ENCODE measurements around the gene TMPRSS13. TPM values are rescaled to one million over a fixed set of nuclear protein-coding genes. Genes with fewer than 3 reads are reported as not detected.

Gene TMPRSS13
- total RNA-seq, 4 donors from 2014 or later: 0.13 to 0.67 (median 0.31) TPM; not detected in 1

DNA sequence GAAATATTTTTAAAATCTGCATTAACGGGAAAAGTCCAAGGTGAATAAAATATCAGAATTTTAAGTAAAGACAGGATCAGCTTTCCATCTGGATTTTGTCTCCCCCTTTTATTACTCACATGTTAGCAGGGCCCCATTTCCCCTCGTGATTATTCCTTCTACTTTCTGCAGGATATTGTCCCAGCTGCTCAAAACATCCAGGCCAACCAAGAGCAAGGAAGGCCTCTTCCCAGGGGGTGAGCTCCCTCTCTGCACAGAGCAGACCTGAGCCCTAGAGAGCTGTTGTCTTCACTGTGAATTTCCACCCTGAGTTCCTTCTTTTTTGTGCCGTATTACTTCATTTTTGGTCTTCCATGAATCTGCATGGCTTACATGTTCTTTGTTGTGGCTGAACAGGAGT lies 3.7 kb upstream of the TMPRSS13 start:
- TF ChIP-seq POLR2AphosphoS5 (IDR thresholded peaks at IDR 0.05) (no peak), POLR2A (IDR thresholded peaks at IDR 0.05) (no peak), EP300 (IDR thresholded peaks at IDR 0.05) (no peak)
- TF ChIP-seq, protein P1, sequence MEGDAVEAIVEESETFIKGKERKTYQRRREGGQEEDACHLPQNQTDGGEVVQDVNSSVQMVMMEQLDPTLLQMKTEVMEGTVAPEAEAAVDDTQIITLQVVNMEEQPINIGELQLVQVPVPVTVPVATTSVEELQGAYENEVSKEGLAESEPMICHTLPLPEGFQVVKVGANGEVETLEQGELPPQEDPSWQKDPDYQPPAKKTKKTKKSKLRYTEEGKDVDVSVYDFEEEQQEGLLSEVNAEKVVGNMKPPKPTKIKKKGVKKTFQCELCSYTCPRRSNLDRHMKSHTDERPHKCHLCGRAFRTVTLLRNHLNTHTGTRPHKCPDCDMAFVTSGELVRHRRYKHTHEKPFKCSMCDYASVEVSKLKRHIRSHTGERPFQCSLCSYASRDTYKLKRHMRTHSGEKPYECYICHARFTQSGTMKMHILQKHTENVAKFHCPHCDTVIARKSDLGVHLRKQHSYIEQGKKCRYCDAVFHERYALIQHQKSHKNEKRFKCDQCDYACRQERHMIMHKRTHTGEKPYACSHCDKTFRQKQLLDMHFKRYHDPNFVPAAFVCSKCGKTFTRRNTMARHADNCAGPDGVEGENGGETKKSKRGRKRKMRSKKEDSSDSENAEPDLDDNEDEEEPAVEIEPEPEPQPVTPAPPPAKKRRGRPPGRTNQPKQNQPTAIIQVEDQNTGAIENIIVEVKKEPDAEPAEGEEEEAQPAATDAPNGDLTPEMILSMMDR (IDR thresholded peaks at IDR 0.05): no peak
- Histone ChIP-seq H3K4me1 (no peaks in the 10 kb centered on the region), H3K27me3 (peaks cover 7% of the 10 kb centered on the region), H3K27ac (no peak overlapping the region), H3K9me3 (no peaks in the 10 kb centered on the region), H3K36me3 (no peaks in the 10 kb centered on the region), H3K4me3 (no peak overlapping the region)
- 65 to 76% methylated on average over 3 of the region's 3 CpGs for WGBS, 2 donors (ENCODE audit: low coverage in 1 of 2)
- no peak for ATAC-seq

DNA sequence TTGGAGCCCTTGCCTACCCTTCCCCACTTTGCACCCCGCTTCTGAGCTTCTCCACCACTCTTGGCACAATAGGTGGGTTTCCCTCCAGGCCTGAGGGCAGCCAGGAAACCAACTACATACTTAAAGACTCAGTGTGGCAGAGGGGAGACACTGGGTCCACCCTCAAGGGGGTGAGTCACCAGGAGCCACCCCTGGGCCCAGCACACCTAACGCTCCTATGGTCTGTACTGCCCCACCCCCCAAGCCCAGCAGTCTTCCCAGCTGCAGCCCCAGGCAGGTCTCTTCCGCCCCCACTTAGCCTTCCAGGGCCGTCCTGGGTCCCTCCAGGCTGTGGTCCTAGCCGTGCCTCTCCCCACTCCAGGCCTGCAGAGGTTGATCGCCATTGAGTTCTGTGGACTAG lies 3.2 kb upstream of the TMPRSS13 start:
- 100% methylated on average over 2 of the region's 6 CpGs; no CpG with 5 or more reads in 1 of the 2 donors for WGBS, 2 donors (ENCODE audit: low coverage in 1 of 2)
- peaks cover 7% of the 10 kb centered on the region for H3K27me3 ChIP-seq
- no peaks in the 10 kb centered on the region for H3K9me3 ChIP-seq
- H3K4me3 ChIP-seq: no peak overlapping the region
- H3K4me1 ChIP-seq: no peaks in the 10 kb centered on the region
- no peak overlapping the region for H3K27ac ChIP-seq
- TF ChIP-seq POLR2AphosphoS5 (IDR thresholded peaks at IDR 0.05): no peak
- TF ChIP-seq, protein P1 (IDR thresholded peaks at IDR 0.05): no peak
- TF ChIP-seq POLR2A (IDR thresholded peaks at IDR 0.05): no peak
- no peak for TF ChIP-seq EP300 (IDR thresholded peaks at IDR 0.05)
- no peak for ATAC-seq
- H3K36me3 ChIP-seq: no peaks in the 10 kb centered on the region

DNA sequence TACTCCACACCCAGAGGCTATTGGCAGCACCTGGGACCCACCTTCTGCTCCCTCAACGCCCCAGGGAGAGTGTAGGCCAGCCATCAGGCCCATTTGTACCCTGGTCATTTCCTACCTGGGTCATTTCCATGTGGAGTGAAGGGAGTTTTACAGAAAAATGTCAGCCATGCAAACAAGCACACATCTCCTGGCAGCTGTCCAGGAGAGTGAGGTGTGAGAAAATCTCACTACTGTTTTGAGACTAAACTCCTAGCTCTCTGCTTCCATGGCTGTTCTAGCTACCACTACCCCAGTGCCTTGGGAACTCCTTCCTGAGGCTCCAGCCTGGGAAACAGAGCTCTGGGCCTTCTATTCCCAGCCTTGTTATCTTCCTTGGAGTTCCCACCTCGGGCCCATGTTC lies 2.8 kb upstream of the TMPRSS13 start:
- TF ChIP-seq, protein P1 (IDR thresholded peaks at IDR 0.05): no peak
- TF ChIP-seq POLR2A (IDR thresholded peaks at IDR 0.05): no peak
- no peak for TF ChIP-seq EP300 (IDR thresholded peaks at IDR 0.05)
- TF ChIP-seq POLR2AphosphoS5 (IDR thresholded peaks at IDR 0.05): no peak
- no peak overlapping the region for H3K27ac ChIP-seq
- no peaks in the 10 kb centered on the region for H3K9me3 ChIP-seq
- no peaks in the 10 kb centered on the region for H3K4me1 ChIP-seq
- peaks cover 7% of the 10 kb centered on the region for H3K27me3 ChIP-seq
- ATAC-seq: no peak
- no peak overlapping the region for H3K4me3 ChIP-seq
- H3K36me3 ChIP-seq: no peaks in the 10 kb centered on the region
- WGBS, 2 donors (ENCODE audit: low coverage in 1 of 2): 60 to 67% methylated on average over 1 of the region's 2 CpGs

DNA sequence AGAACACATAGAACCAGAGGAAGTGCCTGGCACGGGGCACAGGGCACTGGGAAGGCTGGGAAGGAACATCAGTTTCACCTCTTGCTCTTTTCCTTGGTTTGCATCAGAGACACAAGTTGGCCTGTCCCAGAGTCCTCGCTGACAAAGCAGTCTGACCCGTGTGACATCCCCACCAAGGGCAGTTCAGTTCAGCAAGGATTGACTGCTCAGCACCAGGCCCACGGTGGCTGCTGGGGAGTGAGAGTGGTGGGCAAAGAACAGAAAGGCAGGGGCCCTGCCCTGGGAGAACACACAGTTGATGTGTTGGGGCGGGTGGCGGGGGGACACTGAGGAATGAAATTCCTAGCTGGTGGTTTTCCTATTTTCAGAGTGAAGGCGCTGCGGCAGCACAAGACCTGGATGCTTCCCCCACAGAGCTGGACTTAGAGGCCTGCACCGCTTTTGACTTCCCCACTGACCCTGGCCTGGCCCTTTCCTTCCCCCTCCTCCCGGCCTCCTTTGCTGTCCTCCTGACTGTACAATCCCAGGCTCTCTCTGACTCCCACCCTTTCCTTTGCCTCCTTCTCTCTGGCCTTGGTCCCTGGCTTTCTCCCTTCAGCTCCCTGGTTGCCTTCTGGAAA lies 2.2 kb upstream of the TMPRSS13 start:
- ATAC-seq: no peak
- peaks cover 7% of the 10 kb centered on the region for H3K27me3 ChIP-seq
- no peaks in the 10 kb centered on the region for H3K36me3 ChIP-seq
- H3K9me3 ChIP-seq: no peaks in the 10 kb centered on the region
- TF ChIP-seq POLR2A (IDR thresholded peaks at IDR 0.05): no peak
- TF ChIP-seq EP300 (IDR thresholded peaks at IDR 0.05): no peak
- TF ChIP-seq, protein P1 (IDR thresholded peaks at IDR 0.05): no peak
- no peak for TF ChIP-seq POLR2AphosphoS5 (IDR thresholded peaks at IDR 0.05)
- H3K4me3 ChIP-seq: no peak overlapping the region
- no peaks in the 10 kb centered on the region for H3K4me1 ChIP-seq
- H3K27ac ChIP-seq: no peak overlapping the region
- 84 to 100% methylated on average over 1 to 3 of the region's 10 CpGs for WGBS, 2 donors (ENCODE audit: low coverage in 1 of 2)

DNA sequence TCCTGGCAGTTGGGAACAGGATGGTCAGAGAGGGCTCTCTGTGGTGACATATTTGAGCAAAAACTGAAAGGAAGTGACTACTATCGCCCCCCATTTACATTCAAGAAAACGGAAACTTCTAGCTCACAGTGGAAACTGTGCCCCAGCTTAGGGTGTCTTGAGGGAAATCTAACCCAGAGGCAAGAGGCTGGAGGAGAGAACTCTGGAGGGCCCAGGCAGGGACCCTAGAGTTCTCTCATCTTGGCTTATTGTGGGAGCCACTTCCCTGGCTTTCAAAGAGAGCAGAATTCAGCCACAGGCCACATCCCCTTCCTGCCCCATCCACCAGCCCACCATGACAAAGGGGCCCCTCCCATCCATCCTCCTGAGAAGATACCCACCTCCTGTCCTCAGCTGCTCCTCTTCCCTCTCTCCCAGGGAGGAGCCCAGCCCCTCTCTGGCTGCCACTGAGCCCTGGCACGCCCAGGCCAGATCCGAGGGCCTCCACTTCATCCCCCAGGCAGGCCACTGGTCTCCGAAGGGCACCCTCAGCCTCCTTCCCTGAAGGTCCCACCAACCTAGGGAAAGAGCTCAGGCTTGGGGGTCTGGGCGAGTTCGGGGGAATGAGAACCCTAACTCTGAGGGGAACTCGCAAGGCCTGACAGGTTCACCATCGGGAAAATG lies 1.6 kb upstream of the TMPRSS13 start:
- H3K4me3 ChIP-seq: no peak overlapping the region
- no peaks in the 10 kb centered on the region for H3K4me1 ChIP-seq
- no peaks in the 10 kb centered on the region for H3K9me3 ChIP-seq
- no peaks in the 10 kb centered on the region for H3K36me3 ChIP-seq
- H3K27me3 ChIP-seq: peaks cover 7% of the 10 kb centered on the region
- WGBS, 2 donors (ENCODE audit: low coverage in 1 of 2): 81 to 100% methylated on average over 2 of the region's 9 CpGs
- no peak for TF ChIP-seq EP300 (IDR thresholded peaks at IDR 0.05)
- no peak for TF ChIP-seq POLR2A (IDR thresholded peaks at IDR 0.05)
- TF ChIP-seq, protein P1 (IDR thresholded peaks at IDR 0.05): no peak
- no peak for TF ChIP-seq POLR2AphosphoS5 (IDR thresholded peaks at IDR 0.05)
- no peak for ATAC-seq
- no peak overlapping the region for H3K27ac ChIP-seq

Data from gastroesophageal sphincter (tissue), 4 donors.